Panc1 (cell line): ENCODE results near the gene KRTAP5-7. TPM values are rescaled to one million over a fixed set of nuclear protein-coding genes. Genes with fewer than 3 reads are reported as not detected.

Source experiments
- ATAC-seq: fragments of 200-7000 bp; cut with Tn5 transposase; 2 replicates; pipeline ENCODE4 v1.9.1; 2020; ENCODE audit warnings: mild to moderate bottlenecking, moderate library complexity
- BruUV-seq: library from RNA; stranded (reverse); fragments of 400-500 nt; replicated peaks from 2 replicates; lab custom pipeline; 2021; lab: Mats Ljungman, UMichigan
- CTCF ChIA-PET: fragments of 300-600 bp; sonication (Branson Sonifier 250); formaldehyde crosslinking; loops from one replicate; lab custom pipeline; 2022; ENCODE audit warnings: antibody characterized with exemption; lab: Charles Lee
- POLR2A ChIA-PET: fragments of 300-600 bp; sonication (Branson Sonifier 250); formaldehyde crosslinking; loops from one replicate; lab custom pipeline; 2022; ENCODE audit warnings: antibody characterized with exemption; lab: Charles Lee
- DNase-seq: peaks from one replicate; pipeline ENCODE4 v3.0.0-alpha.2; 2010; ENCODE audit warnings: low read depth, low spot score
- H3K27ac ChIP-seq: 2 replicates; pipeline ENCODE4 v1.5.1; 2011; ENCODE audit warnings: mild to moderate bottlenecking, low read length, inconsistent platforms
- H3K27me3 ChIP-seq: fragments of 200-500 bp; sonication (Bioruptor generic); 2 replicates; pipeline ENCODE4 v1.6.0; 2014; ENCODE audit warnings: low read length, inconsistent platforms; ENCODE audit not compliant: control insufficient read depth, insufficient read depth
- H3K36me3 ChIP-seq: fragments of 200-500 bp; sonication (Bioruptor generic); 2 replicates; pipeline ENCODE4 v1.5.1; 2014; ENCODE audit warnings: inconsistent platforms, mild to moderate bottlenecking, low read length, moderate library complexity; ENCODE audit not compliant: control insufficient read depth, insufficient read depth
- H3K4me1 ChIP-seq: 2 replicates; pipeline ENCODE4 v1.5.1; 2011; ENCODE audit warnings: inconsistent platforms, mild to moderate bottlenecking, low read length, moderate library complexity; ENCODE audit not compliant: control insufficient read depth, insufficient read depth
- H3K4me3 ChIP-seq, 2 experiments: 2 replicates each; pipeline ENCODE4 v1.5.1; 2011 to 2012; ENCODE audit warnings: low read depth in 2 of 2, low read length in 2 of 2, mild to moderate bottlenecking in 2 of 2, inconsistent platforms in 1 of 2, moderate library complexity in 1 of 2
- H3K9me3 ChIP-seq: fragments of 200-500 bp; sonication (Bioruptor generic); 2 replicates; pipeline ENCODE4 v1.5.1; 2014; ENCODE audit warnings: low read depth, mild to moderate bottlenecking, inconsistent platforms, low read length, moderate library complexity; ENCODE audit not compliant: control insufficient read depth, insufficient read depth
- CTCF ChIP-seq: fragments of 450-650 bp; IDR thresholded peaks from 2 replicates; pipeline ENCODE4 v1.5.1; 2017; ENCODE audit warnings: mild to moderate bottlenecking
- POLR2AphosphoS5 ChIP-seq: IDR thresholded peaks from 2 replicates; pipeline ENCODE4 v1.6.1; 2012; ENCODE audit warnings: mild to moderate bottlenecking, low read depth, low read length, moderate library complexity
- REST ChIP-seq, 2 experiments: IDR thresholded peaks; 2 replicates each; pipeline ENCODE4 v1.6.1; 2011 to 2012; ENCODE audit warnings: low read depth in 2 of 2, control low read depth in 1 of 2, low read length in 1 of 2, mild to moderate bottlenecking in 1 of 2, moderate library complexity in 1 of 2; ENCODE audit not compliant: insufficient read depth in 1 of 2
- SIN3A ChIP-seq: IDR thresholded peaks from 2 replicates; pipeline ENCODE4 v1.6.1; 2012; ENCODE audit warnings: low read depth, mild to moderate bottlenecking, low read length, moderate library complexity, borderline replicate concordance; ENCODE audit not compliant: insufficient read depth
- TCF7L2 ChIP-seq: IDR thresholded peaks from 2 replicates; pipeline ENCODE4 v1.6.1; 2011; ENCODE audit warnings: mild to moderate bottlenecking, low read depth, low read length, inconsistent platforms
- in situ Hi-C: cut with HindIII; loops from 2 replicates; pipeline ENCODE4 v1.10.0; 2016; ENCODE audit warnings: low sequenced_read_pairs, low pct_unique_long_range_greater_than_20kb
- intact Hi-C: fragments of 100-400 bp; cut with micrococcal nuclease; formaldehyde crosslinking; loops from one replicate; pipeline ENCODE4 v1.10.0; 2022; ENCODE audit not compliant: unreplicated experiment
- total RNA-seq: library from RNA; stranded (reverse); gene quantifications from one replicate; pipeline ENCODE4 v1.2.1, GENCODE V29; 2021; ENCODE audit not compliant: unreplicated experiment

The KRTAP5-7 gene
- total RNA-seq, 1 experiment from 2014 or later: not detected

GRCh38 chr11:71499125-71499524 lies 27.9 kb upstream of the KRTAP5-7 start:
- intact Hi-C loops: no loop called here
- H3K36me3 ChIP-seq: peaks cover 4% of the 10 kb centered on the region; the same call in 1 of the 2 replicates
- H3K4me1 ChIP-seq: no peaks in the 10 kb centered on the region
- ChIA-PET CTCF (no interaction called here), POLR2A (no interaction called here)
- H3K9me3 ChIP-seq: no peaks in the 10 kb centered on the region
- no peak overlapping the region for H3K27ac ChIP-seq
- DNase-seq (no peak), ATAC-seq (no peak)
- no peaks in the 10 kb centered on the region for H3K27me3 ChIP-seq
- H3K4me3 ChIP-seq: no peak overlapping the region
- in situ Hi-C loops: no loop called here
- TF ChIP-seq CTCF (no peak), POLR2AphosphoS5 (no peak), REST (IDR thresholded peaks at IDR 0.05; ENCODE audit: insufficient read depth in 1 of 2, low read depth in 2 of 2, low read length in 1 of 2) (no peak)
- no TSS peak for BruUV-seq

- POLR2A ChIA-PET: no interaction called here
- no TSS peak for BruUV-seq
- Histone ChIP-seq H3K27ac (no peak overlapping the region), H3K4me1 (no peaks in the 10 kb centered on the region), H3K9me3 (no peaks in the 10 kb centered on the region), H3K27me3 (no peaks in the 10 kb centered on the region), H3K36me3 (peaks cover 4% of the 10 kb centered on the region; the same call in 1 of the 2 replicates), H3K4me3 (no peak overlapping the region)
- ATAC-seq (no peak), DNase-seq (no peak)
- CTCF ChIA-PET: no interaction called here
- in situ Hi-C loops: no loop called here
- intact Hi-C loops: no loop called here
- TF ChIP-seq CTCF: no peak
- TF ChIP-seq POLR2AphosphoS5: no peak
- no peak for TF ChIP-seq REST (IDR thresholded peaks at IDR 0.05; ENCODE audit: insufficient read depth in 1 of 2, low read depth in 2 of 2, low read length in 1 of 2)
- TF ChIP-seq TCF7L2: no peak
- TF ChIP-seq SIN3A: no peak
These were observed 27.5 kb upstream of the KRTAP5-7 start for GRCh38 chr11:71499546-71499945.
